Measurements from ENCODE around the gene SLC39A11.

The SLC39A11 gene

DNA sequence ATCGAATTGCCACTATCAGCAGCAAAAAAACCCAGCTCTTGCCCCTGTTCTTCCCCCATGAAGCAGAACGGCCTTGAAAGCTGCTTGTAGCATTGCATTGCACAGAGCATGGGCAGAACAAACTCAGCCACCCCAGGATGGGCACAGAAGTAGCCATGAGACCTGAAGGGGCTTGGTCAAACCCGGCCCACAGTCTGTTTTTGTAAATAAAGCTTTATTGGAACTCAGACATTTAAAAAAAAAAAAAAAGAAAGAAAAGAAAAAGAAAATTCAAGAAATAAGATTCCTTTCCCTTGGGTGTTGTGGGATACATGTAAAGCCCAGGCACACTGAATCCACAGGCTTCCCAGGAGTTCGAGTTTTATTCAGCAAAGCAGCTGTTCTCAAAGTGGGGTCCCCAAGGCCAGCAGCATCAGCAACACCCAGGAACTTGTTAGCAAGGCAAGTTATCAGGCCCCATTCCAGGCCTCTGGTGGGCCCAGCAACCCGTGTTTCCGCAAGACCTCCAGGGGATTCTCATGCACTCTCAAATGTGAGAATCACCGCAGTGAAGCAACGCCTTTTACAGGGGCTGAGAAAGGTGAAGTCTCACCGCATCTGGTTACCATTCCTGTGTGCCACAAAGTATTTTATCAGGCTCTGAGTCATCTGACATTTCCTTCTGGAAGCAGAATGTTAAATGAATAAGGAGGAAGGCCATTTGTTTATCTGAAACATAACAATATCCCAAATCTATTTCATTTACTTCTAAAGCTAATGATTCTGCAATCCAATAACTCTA, 108.2 kb downstream of the SLC39A11 start:
- TF ChIP-seq, protein P1, sequence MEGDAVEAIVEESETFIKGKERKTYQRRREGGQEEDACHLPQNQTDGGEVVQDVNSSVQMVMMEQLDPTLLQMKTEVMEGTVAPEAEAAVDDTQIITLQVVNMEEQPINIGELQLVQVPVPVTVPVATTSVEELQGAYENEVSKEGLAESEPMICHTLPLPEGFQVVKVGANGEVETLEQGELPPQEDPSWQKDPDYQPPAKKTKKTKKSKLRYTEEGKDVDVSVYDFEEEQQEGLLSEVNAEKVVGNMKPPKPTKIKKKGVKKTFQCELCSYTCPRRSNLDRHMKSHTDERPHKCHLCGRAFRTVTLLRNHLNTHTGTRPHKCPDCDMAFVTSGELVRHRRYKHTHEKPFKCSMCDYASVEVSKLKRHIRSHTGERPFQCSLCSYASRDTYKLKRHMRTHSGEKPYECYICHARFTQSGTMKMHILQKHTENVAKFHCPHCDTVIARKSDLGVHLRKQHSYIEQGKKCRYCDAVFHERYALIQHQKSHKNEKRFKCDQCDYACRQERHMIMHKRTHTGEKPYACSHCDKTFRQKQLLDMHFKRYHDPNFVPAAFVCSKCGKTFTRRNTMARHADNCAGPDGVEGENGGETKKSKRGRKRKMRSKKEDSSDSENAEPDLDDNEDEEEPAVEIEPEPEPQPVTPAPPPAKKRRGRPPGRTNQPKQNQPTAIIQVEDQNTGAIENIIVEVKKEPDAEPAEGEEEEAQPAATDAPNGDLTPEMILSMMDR (IDR thresholded peaks at IDR 0.05; ENCODE audit: insufficient read depth, low read length, poor library complexity, severe bottlenecking) = no peak
- H3K4me3 ChIP-seq (replicated peaks; ENCODE audit: low read depth, low read length) = no peak overlapping the region
- no peak for DNase-seq (ENCODE audit: extremely low read depth, insufficient read length)
- H3K27me3 ChIP-seq (replicated peaks; ENCODE audit: control insufficient read depth, insufficient read depth, low read length) = no peaks in the 10 kb centered on the region
- H3K36me3 ChIP-seq (ENCODE audit: control insufficient read depth, insufficient read depth, low read length) = no peaks in the 10 kb centered on the region

DNA sequence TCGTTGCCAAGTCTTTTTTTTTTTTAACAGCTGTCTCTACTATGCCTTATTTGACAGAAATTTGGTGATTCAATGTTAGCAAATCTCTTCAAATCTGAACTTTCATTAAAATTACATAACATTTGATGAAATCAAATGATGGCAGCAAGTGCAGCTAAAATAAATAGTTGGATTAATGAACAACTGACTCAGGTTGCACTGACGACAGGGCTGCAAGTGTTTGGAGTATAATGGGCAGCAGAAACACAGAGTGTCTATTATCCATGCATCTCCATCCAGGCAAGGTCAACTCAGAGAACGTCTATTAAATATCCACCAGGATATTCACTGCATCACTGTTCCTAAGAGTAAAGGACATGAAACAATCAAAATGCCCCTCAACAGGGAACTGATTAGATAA, 109.8 kb downstream of the SLC39A11 start:
- Histone ChIP-seq H3K27me3 (replicated peaks; ENCODE audit: control insufficient read depth, insufficient read depth, low read length) (no peaks in the 10 kb centered on the region), H3K4me3 (replicated peaks; ENCODE audit: low read depth, low read length) (no peak overlapping the region), H3K36me3 (ENCODE audit: control insufficient read depth, insufficient read depth, low read length) (no peaks in the 10 kb centered on the region)
- no peak for DNase-seq (ENCODE audit: extremely low read depth, insufficient read length)
- TF ChIP-seq, protein P1 (IDR thresholded peaks at IDR 0.05; ENCODE audit: insufficient read depth, low read length, poor library complexity, severe bottlenecking) = no peak

DNA sequence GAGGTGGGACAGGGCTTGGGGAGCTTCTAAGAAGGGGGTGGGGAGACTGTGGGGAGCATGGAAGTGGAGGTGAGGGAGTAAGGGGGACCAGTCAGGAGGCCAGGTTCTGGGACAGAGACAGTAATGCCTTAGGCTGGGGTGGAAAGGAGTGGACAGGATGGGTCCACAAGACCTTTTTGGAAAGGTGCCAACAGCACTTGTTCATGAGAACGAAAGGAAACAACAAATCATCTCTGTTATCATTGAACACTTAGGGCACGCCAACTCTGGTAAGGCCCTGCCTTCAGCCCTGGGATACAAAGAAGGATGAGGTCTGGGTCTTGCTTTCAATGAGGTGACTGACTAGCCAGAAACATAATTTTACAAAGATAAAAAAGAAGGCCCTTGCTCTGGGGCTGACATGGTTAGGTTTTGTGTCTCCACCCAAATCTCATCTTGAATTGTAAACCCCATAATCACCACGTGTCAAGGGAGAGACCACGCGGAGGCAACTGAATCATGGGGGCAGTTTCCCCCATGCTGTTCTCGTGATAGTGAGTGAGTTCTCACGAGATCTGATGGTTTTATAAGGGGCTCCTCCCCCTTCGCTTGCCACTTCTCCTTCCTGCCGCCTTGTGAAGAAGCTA, 113.8 kb downstream of the SLC39A11 start:
- no peak for DNase-seq (ENCODE audit: extremely low read depth, insufficient read length)
- TF ChIP-seq, protein P1 (IDR thresholded peaks at IDR 0.05; ENCODE audit: insufficient read depth, low read length, poor library complexity, severe bottlenecking) = no peak
- Histone ChIP-seq H3K27me3 (replicated peaks; ENCODE audit: control insufficient read depth, insufficient read depth, low read length) (no peaks in the 10 kb centered on the region), H3K4me3 (replicated peaks; ENCODE audit: low read depth, low read length) (no peak overlapping the region), H3K36me3 (ENCODE audit: control insufficient read depth, insufficient read depth, low read length) (no peaks in the 10 kb centered on the region)

DNA sequence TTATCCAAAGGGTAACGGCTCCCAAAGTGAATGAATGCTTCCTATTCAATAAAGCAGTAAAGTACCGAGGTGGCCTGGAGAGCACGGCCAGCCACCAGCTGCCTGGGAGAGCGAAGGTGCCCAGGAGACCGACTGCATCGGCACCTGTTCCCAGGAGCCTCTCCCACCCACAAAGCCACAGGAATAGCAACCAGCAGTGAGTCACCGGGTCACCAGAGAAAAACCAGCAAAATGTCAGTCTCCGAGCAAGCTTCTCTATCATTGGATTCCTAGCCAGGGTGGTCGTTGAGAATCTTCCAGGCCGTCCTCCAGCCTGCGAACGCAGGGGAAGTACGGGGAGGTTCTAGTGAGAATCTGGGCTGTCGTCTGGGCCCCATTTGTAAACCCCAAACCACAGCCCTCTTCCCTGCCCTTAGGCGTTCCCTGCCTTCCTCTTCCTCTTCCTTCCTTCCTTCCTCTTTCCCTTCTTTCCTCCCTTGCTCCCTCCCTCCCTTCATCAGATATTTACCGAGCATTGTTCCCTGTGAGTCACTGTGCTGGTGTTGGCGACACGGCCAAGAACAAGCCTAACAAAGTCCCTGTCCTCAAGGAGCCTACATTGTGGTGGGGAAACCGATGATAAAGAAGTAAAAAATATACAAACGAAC, 114.6 kb downstream of the SLC39A11 start:
- TF ChIP-seq, protein P1 (IDR thresholded peaks at IDR 0.05; ENCODE audit: insufficient read depth, low read length, poor library complexity, severe bottlenecking) = no peak
- no peak for DNase-seq (ENCODE audit: extremely low read depth, insufficient read length)
- Histone ChIP-seq H3K4me3 (replicated peaks; ENCODE audit: low read depth, low read length) (no peak overlapping the region), H3K27me3 (replicated peaks; ENCODE audit: control insufficient read depth, insufficient read depth, low read length) (no peaks in the 10 kb centered on the region), H3K36me3 (ENCODE audit: control insufficient read depth, insufficient read depth, low read length) (no peaks in the 10 kb centered on the region)

DNA sequence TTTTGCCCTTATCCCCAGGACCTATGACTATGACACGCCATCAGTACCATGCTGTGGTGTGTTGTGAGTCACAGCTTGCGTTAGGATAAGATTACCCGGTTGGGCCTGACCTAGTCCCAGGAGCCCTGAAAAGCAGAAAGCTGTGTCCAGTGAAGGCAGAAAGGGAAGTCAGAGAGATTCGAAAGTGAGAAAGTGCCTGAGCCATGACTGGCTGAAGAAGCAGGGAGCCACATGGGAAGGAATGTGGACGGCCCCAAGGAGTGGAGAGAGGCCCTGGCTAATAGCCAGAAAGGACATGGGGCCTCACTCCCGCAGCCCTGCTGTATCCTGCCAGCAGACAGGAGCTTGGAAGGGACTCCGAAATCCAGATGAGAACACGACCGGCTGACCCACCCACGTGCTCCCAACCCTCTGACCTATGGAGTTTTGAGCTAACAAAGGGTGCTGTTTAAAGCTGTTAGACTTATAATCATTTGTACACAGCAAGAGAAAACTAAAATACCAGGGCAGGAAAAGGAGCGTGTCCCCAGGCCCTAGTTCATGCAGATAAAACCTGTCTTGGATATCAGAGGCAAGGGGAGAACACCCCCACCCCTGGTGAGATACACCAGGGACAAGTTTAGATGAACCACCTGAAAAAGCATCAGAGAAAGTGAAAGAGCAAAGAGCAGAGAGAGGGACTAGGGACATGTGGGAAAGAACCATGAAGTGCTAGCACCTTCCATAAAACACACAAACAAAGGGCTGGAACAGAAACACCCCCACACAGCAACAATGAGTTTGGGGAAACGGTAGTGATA, 115.3 kb downstream of the SLC39A11 start:
- Histone ChIP-seq H3K4me3 (replicated peaks; ENCODE audit: low read depth, low read length) (no peak overlapping the region), H3K27me3 (replicated peaks; ENCODE audit: control insufficient read depth, insufficient read depth, low read length) (no peaks in the 10 kb centered on the region), H3K36me3 (ENCODE audit: control insufficient read depth, insufficient read depth, low read length) (no peaks in the 10 kb centered on the region)
- no peak for DNase-seq (ENCODE audit: extremely low read depth, insufficient read length)
- TF ChIP-seq, protein P1 (IDR thresholded peaks at IDR 0.05; ENCODE audit: insufficient read depth, low read length, poor library complexity, severe bottlenecking) = no peak
